ENCODE measurements around the gene ZNF366.
A peak's percentile ranks its signal among the peaks of the same experiment; 100 is the strongest.

Gene ZNF366

DNA sequence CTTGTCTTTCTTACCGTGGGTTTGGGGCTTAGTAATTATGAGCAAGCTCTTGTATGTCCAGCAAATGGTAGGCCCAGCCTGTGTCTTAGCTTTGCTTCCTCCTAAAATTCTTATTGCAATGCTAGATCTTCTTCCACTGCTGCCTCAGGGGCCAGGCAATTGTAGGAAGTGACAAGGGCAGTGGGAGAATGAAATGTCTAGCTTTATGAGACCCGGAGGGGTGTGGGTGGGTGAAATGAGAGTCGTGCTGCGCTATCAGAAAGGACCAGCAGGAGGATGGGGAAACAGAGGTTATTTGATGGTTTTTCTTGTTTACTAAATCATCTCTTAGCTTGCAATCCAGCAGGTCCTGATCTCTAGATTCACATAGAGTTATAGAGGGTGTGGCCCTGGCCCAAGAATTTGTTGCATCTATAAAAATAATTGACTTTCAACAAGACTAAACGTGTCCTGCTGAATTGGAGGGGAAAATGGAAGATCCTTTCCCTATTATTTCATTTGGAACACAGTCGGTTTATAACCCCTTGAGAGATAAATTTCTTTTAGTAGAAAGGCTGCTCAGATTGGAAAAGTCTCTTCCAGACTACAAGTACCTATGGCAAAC is 43.7 kb downstream of the ZNF366 start:
- no peak for DNase-seq

DNA sequence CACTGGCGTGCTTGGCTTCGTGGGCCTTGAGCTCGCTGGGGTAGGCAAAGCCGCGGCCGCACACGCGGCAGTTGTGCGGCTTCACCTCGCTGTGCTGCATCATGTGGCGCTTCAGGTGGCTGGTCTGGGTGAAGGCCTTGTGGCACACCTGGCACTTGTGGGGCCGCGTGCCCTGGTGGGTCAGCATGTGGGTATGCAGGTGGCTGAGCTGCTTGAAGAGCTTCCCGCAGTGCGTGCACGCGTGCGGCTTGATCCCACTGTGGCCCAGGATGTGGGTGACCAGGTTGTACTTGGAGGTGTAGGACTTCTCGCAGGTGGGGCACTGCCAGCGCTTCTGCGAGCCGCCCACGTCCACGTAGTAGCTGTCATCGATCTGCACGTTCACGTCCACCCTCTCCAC is 46.8 kb downstream of the ZNF366 start:
- DNase-seq: no peak

DNA sequence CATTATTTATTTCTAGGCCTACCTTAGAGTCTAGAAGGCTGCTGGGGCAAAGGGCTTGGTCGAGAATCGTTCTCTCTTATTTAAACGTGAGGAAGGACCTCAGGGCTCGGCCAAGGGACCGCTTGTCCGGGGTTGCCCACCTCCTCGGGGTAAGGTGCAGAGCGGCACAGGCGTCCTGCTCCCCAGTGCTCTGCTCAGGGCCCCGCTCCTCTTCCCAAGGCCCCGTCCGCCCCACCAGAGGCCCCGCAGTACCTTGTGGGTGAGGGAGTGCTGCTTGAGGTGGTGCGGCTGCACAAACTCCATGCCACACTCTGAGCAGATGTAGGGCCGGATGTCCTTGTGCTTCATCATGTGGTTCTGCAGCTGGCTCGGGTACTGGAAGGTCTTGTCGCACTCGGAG is 47.3 kb downstream of the ZNF366 start:
- no peak for DNase-seq

DNA sequence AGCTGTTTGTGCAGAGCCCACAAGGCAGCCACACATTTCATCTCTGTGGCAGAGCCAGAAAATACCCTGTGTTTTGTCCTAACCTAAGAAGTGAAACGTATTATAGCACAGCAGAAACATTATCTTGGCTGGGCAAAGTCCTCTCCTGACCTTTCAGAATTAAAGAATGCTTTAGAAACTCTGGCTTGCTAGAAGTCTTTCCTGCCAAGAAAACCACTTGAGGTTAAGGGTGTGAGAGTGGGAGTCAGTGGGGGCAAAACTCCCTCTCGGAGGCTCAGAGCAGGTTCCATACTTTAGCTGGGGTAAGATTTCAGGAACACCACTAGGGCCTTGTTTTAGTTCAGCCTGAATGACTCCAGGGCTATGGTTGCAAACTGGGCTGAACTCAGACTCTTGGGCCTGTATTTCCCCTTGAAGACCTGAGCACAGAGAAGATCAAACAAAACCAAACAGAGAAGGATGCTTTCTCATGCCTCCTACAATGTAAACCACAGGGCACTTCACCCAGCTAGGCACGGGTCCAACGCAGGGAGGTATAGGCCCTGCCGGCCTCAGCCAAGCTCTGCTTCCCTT is 48.0 kb downstream of the ZNF366 start:
- no peak for DNase-seq

DNA sequence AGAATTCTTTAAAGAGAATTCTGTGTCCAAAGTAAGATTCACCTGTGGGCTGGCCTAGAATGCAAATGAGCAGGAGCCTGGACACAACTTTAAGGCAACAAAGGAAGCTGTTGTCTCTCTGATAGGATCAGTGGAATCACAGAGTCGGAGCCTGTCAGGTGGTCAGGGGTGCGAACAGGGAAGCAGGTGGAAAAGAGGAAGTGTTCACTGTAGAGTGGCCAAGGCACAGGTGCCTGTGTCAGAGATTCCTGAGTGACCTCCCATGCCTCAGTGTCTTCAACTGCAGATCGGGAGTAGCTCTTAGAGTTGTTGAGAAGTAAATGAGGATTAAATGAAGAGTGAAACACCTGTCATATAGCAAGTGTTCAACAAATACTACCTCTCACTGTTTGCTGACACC is 48.8 kb downstream of the ZNF366 start:
- DNase-seq: no peak

DNA sequence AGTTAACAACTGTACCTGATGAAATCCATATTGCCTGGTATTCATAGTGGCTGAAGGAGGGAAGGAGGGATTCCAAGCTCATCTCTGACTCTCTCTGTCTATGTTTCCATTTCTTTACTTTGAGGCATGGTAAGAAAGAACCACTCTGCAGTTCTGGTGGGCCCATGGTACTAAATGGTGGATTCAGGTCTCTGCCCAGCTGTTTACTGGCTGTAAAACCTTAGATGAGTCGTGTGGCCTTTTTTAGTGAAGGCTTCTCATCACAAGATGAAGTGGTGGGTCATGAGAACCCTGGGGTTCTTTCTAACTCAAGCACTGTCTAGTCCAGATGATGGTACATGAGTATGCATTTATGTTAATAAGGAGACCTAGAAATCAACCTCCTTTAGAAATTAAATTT is 49.7 kb downstream of the ZNF366 start:
- no peak for DNase-seq

DNA sequence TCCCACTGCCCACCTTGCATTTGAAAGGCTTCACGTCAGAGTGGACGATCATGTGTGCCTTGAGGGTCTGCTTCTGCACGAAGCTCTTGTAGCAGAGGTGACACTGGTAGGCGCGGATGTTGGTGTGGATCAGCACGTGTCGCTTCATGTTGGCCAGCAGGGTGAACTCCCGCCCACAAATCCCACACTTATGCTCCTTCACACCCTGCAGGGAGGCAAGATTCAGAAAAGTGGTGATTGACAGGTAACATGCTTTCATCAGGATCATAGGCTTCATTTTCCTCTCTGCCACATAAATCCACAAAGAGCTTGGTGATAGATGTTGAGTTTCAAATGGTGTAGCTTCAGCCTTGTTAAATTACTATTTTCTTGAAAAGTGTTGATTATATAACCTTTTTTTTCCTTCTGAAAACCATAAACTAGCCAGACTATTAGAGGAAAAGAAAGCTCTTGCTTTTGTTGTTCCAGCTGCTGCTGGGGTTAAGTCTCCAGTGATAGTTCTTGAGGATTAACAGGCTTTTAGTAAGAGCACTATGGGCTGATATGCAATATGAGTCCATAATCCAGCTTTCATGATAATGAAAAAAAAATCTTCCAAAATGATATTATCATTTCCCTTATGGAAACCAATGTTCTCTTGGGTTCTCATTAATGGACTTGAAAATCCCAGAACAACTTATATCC is 50.7 kb downstream of the ZNF366 start:
- DNase-seq: no peak

DNA sequence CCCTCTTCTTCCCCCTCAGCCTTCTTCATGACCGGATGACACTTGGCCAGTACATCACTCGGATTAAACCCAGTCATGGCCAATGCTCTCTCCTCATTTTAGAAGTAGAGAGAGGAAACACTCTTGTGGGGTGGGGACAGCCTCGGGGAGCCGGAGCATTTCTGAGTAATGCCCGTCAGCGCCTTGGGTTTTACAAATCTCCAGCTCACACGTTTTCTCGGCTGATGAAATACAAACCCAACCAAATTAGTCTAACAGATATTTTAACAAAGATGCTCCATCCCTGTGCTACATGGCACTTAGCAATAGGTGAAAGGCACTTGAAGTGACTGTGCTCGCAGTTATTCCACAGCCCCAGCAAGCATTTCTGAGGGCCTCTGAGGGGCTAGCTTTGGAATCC is 51.7 kb downstream of the ZNF366 start:
- no peak for DNase-seq

DNA sequence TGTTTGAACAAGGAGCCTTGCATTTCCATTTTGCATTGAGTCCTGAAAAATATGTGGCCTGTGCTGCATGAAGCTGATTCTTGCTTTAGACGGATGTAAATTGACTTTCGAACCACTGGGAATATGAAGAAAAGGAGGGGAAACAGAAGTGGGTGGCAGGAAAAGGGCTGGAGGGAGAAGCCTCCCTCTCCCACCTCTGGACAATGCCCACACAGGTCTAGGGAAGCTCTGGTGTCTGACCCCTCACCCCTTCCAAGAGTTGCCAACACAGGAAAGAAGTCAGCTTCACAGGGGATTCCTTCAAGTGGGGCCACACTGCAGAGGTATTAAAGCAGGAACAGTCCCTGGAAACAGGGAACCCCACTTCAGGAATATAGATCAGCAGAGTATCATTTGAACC is 52.2 kb downstream of the ZNF366 start:
- DNase-seq: no peak

DNA sequence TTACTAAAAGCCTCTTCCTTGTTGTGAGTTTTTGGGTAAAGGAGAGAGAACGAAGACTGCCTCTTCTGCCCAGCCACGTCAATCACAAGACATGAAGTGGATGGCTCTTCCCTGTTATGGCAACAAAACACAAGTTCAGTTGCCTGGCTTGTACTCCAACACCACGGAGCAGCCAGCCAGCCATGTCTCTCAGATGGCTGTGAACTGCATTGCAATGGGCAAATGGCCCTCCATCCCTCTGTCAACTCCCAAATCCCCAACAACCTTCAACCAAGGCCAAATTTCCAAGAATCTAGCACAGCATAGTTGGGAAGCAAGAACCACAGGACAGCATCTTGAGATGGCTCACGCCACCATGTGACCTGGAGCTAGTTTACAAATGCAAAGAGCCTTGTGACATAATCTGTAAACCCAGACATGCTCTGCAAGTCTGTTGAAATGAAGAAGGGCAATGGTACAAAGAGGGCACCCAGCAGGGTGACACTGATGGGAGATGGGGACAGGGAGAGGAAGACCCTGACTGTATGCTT is 53.9 kb downstream of the ZNF366 start:
- DNase-seq: no peak

DNA sequence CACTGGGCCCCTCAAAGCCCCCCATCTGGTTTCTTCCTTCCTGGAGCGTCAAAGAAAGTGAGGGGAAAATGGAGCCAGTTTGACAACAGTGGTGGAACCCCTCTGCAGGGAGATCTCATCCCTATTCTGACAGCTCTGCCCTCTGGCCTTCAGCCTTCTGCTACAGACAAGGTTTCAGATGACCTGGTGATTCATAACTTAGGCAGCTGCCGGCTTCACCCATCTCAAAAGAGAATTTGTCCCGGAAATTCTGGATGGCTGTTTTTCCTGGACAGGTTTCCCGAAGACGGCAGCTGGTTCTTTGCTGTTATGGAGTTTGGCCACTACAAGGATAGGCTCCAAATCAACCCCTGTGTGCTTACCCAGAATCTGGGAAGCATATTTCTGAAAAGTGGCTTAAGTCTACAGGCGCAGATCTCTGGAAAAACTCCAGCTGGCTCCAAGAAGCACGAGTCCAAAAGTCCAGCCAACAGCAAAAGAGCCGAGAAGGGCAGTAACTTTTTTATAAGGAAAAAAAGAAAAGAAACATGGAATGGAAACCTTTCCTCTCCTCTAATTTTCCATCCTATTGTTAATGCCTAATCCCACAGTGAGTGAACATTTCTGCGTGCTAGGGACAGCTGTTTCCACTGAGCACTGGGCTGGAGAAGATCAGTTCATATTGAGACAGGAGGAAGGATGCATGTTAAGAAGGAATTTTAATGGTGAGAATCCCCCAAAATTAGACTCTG is 54.5 kb downstream of the ZNF366 start:
- DNase-seq: no peak

DNA sequence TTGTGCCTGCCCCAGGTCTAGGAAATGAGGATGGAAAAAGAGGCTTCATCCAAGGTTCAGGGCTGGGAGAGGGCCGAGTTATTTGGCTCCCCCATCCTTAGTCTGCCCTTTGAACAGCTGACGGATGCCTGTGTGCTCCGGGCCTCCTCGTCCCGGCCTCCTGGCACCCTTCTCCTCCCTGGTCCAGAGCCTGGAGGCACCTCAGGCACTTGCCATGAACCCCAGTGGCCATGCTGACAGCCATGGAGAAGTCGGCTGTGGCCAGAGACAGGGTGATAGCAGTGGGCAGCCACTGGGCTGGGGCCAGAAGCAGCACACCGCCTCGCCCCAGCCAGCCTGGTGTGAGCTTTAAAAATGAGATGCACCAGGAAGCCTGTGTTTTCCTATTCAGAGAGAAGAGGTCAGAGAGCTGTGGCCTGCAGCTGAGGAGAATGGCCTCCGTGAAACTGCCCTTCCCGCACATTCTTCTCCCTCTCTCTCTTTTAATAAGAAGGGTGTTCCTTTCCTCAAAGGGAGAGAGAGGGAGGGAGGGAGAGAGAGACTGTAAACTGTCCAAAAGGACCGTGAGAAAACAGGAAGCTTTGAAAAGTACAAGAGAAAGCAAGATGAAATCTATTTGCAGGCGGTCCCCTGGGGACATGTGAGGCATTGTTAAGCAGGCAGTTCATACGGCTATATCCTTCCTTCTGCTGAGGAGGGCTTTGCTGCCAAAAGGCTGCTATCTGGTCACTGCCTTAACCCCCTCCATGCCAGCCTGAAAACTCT is 55.3 kb downstream of the ZNF366 start:
- DNase-seq: peak; percentile 12

DNA sequence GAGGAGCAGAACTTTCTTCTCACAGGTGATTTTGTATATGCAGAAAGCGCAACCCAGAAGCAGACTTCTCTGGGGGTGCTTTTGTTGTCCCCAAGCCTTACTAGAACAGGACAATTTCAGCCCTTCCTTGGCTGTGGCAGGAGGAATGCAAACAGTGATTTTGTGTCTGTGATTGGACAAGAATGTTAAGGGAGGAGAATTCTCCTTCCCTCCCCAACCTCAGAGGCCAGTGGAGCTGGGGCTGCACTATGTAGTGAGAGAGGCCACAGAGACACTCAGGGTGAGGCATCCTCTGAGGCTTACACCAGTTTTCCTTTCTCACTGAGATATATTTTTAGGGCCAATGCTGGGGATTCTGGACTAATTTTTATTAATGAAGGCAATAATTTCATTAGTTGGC is 58.8 kb downstream of the ZNF366 start:
- DNase-seq: no peak

DNA sequence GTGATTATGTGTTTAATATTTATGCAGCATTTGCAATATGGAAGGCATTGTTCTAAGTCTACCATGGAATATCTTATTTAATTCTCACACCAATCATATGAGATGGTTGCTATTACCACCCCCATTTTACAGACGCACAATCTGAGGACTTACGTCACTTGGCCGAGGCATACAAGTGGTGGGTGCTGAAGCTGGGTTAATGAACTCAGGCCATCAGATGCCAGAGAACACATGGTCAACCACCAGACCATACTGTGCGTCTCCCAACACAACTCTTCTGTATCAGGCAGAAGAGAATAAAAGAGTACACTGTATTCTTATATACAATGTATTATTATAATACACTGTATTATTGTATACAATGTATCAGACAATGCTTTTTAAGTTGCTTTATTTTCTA is 59.5 kb downstream of the ZNF366 start:
- no peak for DNase-seq

DNA sequence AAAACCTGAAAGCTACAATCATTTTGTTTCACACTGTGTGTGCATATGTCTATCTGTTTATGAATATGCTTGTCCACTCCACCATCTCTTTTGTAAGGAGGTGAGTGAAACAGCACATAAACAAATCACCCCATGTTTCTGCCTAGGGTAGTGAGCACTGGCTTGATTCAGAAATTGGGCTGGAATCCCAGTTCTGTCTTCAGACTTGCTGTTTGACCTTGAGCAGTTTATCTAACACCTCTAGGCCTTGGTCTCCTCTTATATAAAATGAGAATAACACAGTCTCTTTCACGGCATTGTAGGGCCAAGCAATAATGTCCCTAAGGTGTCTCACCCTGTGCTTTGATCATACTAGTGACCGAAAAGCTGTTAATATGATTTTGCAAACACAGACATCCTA is 61.2 kb downstream of the ZNF366 start:
- no peak for DNase-seq

DNA sequence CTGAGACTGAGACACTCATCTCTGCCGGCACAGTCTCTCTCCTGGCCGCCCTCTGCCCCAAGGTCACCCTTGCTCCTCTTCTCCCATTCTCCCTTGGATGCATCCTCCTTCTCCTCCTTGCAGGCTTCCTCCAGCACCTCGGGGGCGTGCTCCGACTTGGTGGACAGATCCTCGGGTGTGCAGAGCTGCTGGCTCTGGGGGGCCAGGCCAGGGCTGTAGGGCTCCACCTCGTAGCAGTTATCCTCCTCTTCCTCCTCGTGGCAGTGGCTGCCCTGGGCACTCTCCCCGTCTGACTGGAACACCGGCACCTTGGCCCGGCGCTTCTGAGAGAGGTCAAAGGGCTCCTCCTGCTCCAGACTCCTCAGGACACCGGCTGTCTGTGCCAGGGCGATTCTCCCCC is 63.3 kb downstream of the ZNF366 start:
- DNase-seq: no peak

DNA sequence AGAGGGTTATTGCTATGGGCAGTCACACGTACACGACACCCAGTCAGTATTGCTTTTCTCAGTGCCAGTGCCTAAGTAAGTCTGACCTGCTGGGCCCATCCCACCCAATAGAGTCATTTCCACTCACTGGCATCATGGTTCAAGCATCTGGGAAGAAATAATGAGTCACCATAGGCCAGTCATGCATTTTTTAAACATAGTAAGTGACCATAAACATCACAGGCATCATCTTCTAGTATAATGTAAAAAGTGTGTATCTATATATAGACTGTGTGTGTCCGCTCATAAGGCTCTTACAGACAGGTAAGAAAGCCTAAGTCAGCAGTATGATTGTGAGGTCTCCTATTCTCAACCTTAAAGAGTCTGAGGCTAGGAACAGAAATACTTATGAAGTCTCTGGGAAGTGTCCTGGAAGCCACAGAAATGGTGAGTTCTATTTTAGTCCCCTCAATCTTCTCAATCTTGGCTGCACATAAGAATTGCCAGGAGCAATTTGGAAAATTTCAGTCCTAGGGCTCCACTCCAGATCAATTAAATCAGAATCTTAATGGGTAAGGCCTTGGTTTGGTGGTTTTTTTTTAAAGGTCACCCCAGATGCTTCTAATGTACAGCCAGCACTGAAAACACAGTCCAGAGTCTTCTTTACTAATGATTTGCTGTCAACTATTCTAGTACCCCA is 65.2 kb downstream of the ZNF366 start:
- DNase-seq: no peak

DNA sequence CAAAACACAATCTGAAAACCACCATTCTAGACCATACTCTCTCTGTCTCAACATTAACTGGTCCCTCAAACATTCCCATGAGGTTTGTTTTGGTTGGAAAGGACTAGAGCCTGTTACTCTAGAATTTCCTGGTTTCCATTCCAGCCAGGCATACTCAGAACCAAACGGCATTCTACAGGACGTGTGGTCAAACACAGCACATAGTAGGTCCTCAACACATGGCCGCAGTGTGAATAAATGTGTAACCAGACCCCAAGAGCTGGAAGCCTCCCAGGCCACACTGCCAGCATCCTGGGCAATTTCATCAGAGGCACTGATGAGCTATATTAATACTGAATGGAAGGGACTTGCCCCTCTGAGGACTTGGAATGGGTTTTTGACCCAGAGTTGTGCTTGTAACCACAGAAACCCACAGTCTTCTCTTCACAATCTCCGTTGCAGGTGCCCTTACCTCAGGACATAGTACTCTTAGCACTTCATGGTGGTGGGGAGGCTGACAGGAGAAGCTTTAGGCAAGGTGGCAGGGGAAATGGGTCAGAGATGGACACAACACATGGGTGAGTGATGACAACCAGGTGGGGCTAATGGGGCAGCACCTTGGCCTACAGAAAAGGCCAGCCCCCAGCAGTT is 66.0 kb downstream of the ZNF366 start:
- DNase-seq: no peak

DNA sequence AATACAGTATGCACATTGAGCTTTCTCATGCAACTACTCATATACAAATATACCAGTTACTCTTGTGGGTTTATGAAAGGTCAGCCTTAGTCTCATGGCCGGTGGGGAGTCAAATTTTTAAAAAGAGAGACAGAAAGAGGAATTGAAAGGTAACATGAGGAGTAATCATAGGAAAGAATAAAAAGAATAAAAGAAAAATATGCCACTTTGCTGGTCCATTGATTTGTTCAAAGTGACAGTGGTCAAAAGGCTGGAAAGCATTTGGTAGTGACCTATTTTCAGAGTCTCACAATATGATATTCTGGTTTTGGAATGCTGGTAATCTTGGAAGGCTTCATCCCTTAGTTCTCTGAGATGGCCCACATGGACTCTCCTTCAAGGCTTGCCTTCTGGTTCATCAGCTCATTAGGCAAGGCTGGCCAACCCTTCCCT is 67.0 kb downstream of the ZNF366 start:
- no peak for DNase-seq

DNA sequence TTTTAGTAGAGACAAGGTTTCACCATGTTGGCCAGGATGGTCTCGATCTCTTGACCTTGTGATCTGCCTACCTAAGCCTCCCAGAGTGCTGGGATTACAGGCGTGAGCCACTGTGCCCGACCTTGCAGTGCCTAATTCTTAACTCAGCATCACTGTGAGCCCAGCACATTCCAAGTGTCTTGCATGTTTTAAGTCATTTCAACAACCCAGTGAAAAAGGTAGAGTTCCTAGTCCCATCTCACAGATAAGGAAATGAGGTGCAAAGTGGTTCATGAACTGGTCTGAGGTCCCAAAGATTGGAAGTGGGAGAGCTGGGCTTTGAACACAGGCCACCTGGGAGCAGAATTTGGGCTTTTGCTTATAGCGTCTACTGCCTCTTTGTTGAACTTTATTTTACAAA is 68.0 kb downstream of the ZNF366 start:
- DNase-seq: no peak

DNA sequence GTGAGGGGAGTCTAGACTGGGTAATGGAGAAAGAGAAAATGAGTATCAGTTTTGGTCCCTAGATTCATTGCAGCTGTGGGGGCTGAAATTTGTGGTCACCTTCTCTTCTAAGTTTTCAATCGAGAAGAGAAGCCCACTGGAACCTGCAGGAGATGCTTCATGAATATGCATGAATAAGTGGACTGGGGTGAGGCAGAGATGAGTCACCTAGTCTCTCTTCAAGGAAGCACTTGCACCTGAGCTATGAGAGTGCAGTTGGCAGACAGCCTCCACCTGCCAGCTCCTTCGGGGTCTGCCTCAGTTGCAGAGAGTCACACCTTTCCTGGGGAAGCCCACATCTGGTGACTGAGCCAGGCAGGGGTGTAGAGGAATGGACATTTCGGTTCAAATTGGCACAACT is 69.1 kb downstream of the ZNF366 start:
- no peak for DNase-seq
